22Rv1 (cell line): ENCODE results near the gene KRT28.

Experiments
- CTCF ChIP-seq: fragments of 450-650 bp; IDR thresholded peaks from 2 replicates; pipeline ENCODE4 v1.5.1; 2017; ENCODE audit warnings: mild to moderate bottlenecking
- ZFX ChIP-seq: fragments of 450-650 bp; IDR thresholded peaks from 2 replicates; pipeline ENCODE4 v1.6.1; 2017; ENCODE audit warnings: antibody characterized with exemption, borderline replicate concordance

- TF ChIP-seq ZFX, result no peak
- TF ChIP-seq CTCF, result no peak
Measured at GRCh38 chr17:40753804-40754203, 46.0 kb downstream of the KRT28 start.
